Stimulated activated CD4-positive, alpha-beta T cell treated with anti-CD3 and anti-CD28 coated beads, TNF-alpha, amount 100 ng/mL, for 1 hour (primary cell): ENCODE results near the gene RNASE13.
"Not testable (repeated sequence)": the region's sequence is repeated elsewhere in the genome, so short reads cannot be mapped to it uniquely, and the experiment has no call there.

Experiments used
- DNase-seq, 3 donors: peaks; one replicate each; pipeline ENCODE4 v3.0.0-alpha.2; 2020; ENCODE audit warnings: low read depth in 3 of 3, low spot score in 1 of 3

The RNASE13 gene

GRCh38 chr14:20996521-20996920 is 38.1 kb downstream of the RNASE13 start:
- no peak for DNase-seq

DNA sequence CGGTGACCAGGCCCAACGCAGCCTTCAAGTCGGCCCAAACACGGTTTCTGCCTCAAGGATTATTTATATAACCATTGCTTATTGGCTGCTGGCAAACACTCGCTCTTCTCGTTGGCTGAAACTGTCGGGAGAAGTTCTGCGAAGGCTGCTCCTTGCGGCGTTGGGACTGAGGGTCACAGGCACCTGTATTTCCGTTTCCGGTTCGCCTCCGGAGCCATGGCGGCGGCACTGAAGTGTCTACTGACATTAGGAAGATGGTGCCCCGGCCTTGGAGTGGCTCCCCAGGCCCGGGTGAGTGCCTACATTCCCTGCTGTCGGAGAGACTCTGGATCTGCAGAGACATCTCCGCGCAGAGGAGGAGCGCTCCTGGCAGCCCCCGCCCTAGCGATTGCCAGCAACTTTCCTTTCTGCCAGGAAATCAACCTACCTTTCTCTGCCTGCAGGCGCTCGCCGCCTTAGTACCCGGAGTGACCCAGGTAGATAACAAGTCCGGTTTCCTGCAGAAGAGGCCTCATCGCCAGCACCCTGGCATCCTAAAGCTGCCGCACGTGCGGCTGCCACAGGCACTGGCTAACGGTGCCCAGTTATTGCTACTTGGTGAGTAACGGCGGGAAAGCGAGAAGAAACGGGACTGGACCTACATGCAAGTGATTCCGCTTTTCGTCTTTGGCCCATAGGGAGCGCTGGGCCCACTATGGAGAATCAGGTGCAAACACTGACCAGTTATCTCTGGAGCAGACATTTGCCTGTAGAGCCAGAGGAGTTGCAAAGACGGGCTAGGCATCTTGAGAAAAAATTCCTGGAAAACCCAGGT is 44.6 kb downstream of the RNASE13 start, which contains the start of gene METTL17:
Gene METTL17, plus strand, starts transcription at position 194 of the 814 bp plus-strand sequence. Its CDS starts 23 bp downstream, at position 217.
- peak; percentile 44 to 65 (median 57) for DNase-seq

DNA sequence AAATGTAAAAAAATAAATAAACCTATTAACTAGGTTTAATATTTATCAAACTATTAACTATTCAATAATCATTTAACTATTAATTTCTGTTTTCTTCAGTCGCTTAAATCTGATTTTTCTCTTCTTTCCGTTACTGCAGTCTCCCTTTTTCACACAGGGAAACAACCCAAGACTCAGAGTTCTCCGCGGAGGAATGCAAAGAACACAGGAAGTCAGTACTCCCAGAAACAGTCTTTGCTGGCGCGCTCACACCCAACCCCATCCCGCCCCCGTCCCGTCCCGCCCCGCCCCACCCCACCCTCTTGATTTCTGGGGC is 45.2 kb downstream of the RNASE13 start:
- DNase-seq = no peak

DNA sequence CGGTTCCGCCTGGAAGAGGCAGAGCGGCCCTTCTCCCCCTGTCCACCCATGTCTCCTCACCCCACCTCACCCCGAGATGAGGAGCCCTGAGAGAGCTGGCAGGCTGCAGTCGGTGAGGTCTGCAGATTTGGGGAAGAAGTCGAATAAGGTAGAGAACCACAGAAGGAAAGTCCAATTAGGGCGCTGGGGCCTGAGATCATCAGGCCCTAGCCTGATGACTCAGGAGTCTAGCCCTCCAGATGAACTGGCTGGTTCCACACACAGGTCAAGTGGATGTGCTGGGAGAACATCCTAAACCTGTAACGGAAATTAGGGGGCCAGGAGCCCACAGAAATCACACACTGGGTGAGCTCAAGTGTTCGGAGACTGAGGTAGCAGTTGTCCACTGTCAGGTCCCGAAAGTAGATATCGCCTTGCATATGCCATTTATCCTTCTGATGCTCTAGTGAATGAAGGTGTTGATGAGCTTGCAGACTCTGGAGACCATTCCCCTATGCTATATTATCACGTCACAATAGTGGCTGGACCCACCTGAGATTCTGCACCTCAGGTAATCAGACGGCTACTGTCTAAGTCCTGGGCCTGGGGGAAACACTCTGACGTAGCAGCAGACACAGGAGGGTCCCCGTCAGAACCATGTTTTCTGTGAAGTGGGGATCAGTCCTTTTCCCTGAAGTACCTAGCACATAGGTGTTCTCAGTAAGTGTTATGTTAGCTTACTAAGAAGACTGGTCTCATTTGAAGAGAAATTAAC is 45.7 kb downstream of the RNASE13 start:
- no peak for DNase-seq

GRCh38 chr14:20986811-20987210 is 47.8 kb downstream of the RNASE13 start:
- no peak for DNase-seq

DNA sequence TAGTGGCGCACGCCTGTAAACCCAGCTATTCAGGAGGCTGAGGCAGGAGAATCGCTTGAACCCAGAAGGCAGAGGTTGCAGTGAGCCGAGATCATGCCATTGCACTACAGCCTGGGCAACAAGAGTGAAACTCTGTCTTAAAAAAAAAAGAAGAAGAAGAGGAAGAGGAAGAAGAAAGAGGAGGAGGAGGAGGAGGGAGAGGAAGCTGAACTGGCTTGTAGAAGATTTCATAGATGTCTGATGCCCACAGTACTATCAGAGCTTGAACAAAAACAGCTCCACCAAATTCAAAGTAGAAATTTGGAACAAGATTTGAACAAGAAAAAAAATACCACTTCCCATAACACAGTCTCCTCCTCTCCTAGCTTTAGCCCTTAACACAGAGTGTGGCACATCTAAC is 49.0 kb downstream of the RNASE13 start:
- not testable (repeated sequence) for DNase-seq
